HCT116 (cell line): Measurements from ENCODE around the gene GPX3. TPM values are rescaled to one million over a fixed set of nuclear protein-coding genes. Genes with fewer than 3 reads are reported as not detected.

Experiments
- ATAC-seq: fragments of 200-7000 bp; cut with Tn5 transposase; 2 replicates; pipeline ENCODE4 v1.9.1; 2020; ENCODE audit warnings: mild to moderate bottlenecking, moderate library complexity
- BruUV-seq: library from RNA; stranded (reverse); fragments of 400-500 nt; replicated peaks from 2 replicates; lab custom pipeline; 2021; lab: Mats Ljungman, UMichigan
- CTCF ChIA-PET: fragments of 300-600 bp; sonication (Branson Sonifier 250); formaldehyde crosslinking; loops from one replicate; lab custom pipeline; 2021; ENCODE audit warnings: antibody characterized with exemption; lab: Charles Lee
- POLR2A ChIA-PET: fragments of 300-600, 350-600 bp; sonication (Branson Sonifier 250); formaldehyde crosslinking; loops from one replicate; lab custom pipeline; 2021; ENCODE audit warnings: antibody characterized with exemption; lab: Charles Lee
- RAD21 ChIA-PET, 2 experiments: fragments of 300-600 bp; sonication (Branson Sonifier 250); formaldehyde crosslinking; loops; one replicate each; lab custom pipeline; 2023; ENCODE audit warnings: low total read pairs in 2 of 2; ENCODE audit not compliant: uncharacterized antibody in 2 of 2, unreplicated experiment in 2 of 2, low non-redundant PET in 1 of 2; lab: Charles Lee
- DNase-seq: peaks from one replicate; pipeline ENCODE4 v3.0.0-alpha.2; 2010; ENCODE audit warnings: low read depth, low spot score
- H2AFZ ChIP-seq: fragments of 200-600 bp; shearing (Covaris generic), sonication (generic); 2 replicates; pipeline ENCODE4 v1.6.1; 2017; ENCODE audit warnings: low read depth, mixed run types, mixed read lengths, antibody characterized with exemption, low read length; ENCODE audit not compliant: poor library complexity, severe bottlenecking
- H3K27ac ChIP-seq: 2 replicates; pipeline ENCODE4 v1.5.1; 2012; ENCODE audit warnings: low read depth, low read length
- H3K27me3 ChIP-seq: fragments of 200-600 bp; sonication (generic); 2 replicates; pipeline ENCODE4 v1.6.1; 2016; ENCODE audit warnings: mixed run types, low read length, mixed read lengths; ENCODE audit not compliant: insufficient read depth
- H3K36me3 ChIP-seq, 2 experiments: fragments of 200-500 bp in 1 of 2; fragments of 200-600 bp in 1 of 2; sonication (Bioruptor generic) in 1 of 2; sonication (generic) in 1 of 2; 2 replicates each; pipeline versions ENCODE4 v1.5.1 to v1.6.1; 2014 to 2016; ENCODE audit warnings: low read length in 2 of 2, inconsistent platforms in 1 of 2, mixed read lengths in 1 of 2, mixed run types in 1 of 2; ENCODE audit not compliant: insufficient read depth in 2 of 2, control insufficient read depth in 1 of 2
- H3K4me1 ChIP-seq, 2 experiments: fragments of 200-600 bp in 1 of 2; sonication (generic) in 1 of 2; 2 replicates each; pipeline versions ENCODE4 v1.5.1 to v1.6.1; 2012 to 2017; ENCODE audit warnings: low read length in 2 of 2, inconsistent platforms in 1 of 2, mild to moderate bottlenecking in 1 of 2, mixed read lengths in 1 of 2, mixed run types in 1 of 2, moderate library complexity in 1 of 2; ENCODE audit not compliant: insufficient read depth in 2 of 2, control insufficient read depth in 1 of 2
- H3K4me2 ChIP-seq: fragments of 200-600 bp; sonication (generic); 2 replicates; pipeline ENCODE4 v1.6.1; 2017; ENCODE audit warnings: mixed run types, low read length, mixed read lengths
- H3K4me3 ChIP-seq, 2 experiments: fragments of 200-600 bp in 1 of 2; sonication (generic) in 1 of 2; replicated peaks in 1 of 2; 2 replicates each; pipeline ENCODE4 v1.5.1; 2011 to 2016; ENCODE audit warnings: low read length in 2 of 2, control low read depth in 1 of 2, low read depth in 1 of 2, mild to moderate bottlenecking in 1 of 2, mixed read lengths in 1 of 2, mixed run types in 1 of 2
- H3K79me2 ChIP-seq: fragments of 200-600 bp; sonication (generic); 2 replicates; pipeline ENCODE4 v1.6.1; 2017; ENCODE audit warnings: mild to moderate bottlenecking, mixed run types, low read length, moderate library complexity, mixed read lengths; ENCODE audit not compliant: insufficient read depth
- H3K9ac ChIP-seq: fragments of 200-600 bp; sonication (generic); 2 replicates; pipeline ENCODE4 v1.6.1; 2016; ENCODE audit warnings: low read length, mixed read lengths
- H3K9me2 ChIP-seq: fragments of 200-600 bp; sonication (generic), shearing (Covaris generic); 2 replicates; pipeline ENCODE4 v1.6.1; 2017; ENCODE audit warnings: mixed run types, mild to moderate bottlenecking, moderate library complexity; ENCODE audit not compliant: insufficient read depth
- H3K9me3 ChIP-seq, 2 experiments: fragments of 200-500 bp in 1 of 2; fragments of 200-600 bp in 1 of 2; sonication (Bioruptor generic) in 1 of 2; sonication (generic) in 1 of 2; 2 replicates each; pipeline ENCODE4 v1.6.1; 2014 to 2017; ENCODE audit warnings: low read length in 2 of 2, mixed read lengths in 2 of 2, inconsistent platforms in 1 of 2, low read depth in 1 of 2, mild to moderate bottlenecking in 1 of 2, mixed run types in 1 of 2, moderate library complexity in 1 of 2; ENCODE audit not compliant: control insufficient read depth in 1 of 2, insufficient read depth in 1 of 2
- H4K20me1 ChIP-seq: fragments of 200-600 bp; sonication (generic), shearing (Covaris generic); 2 replicates; pipeline ENCODE4 v1.6.1; 2017; ENCODE audit warnings: mixed run types, mild to moderate bottlenecking, moderate library complexity; ENCODE audit not compliant: insufficient read depth
- CBX3 ChIP-seq: IDR thresholded peaks from 2 replicates; pipeline ENCODE4 v1.6.1; 2012; ENCODE audit warnings: low read depth
- CTCF ChIP-seq, 3 experiments: fragments of 200-600 bp in 1 of 3; sonication (generic) in 1 of 3; IDR thresholded peaks in 2 of 3; conservative IDR thresholded peaks in 1 of 3; 2 replicates each; pipeline ENCODE4 v1.5.1; 2012 to 2017; ENCODE audit warnings: low read depth in 2 of 3, low read length in 2 of 3, antibody characterized with exemption in 1 of 3, borderline replicate concordance in 1 of 3, control low read depth in 1 of 3, mild to moderate bottlenecking in 1 of 3, mixed read lengths in 1 of 3, mixed run types in 1 of 3, moderate library complexity in 1 of 3; ENCODE audit not compliant: insufficient read depth in 1 of 3
- ELF1 ChIP-seq: IDR thresholded peaks from 2 replicates; pipeline ENCODE4 v1.6.1; 2012; ENCODE audit warnings: low read depth, borderline replicate concordance
- EZH2 ChIP-seq: fragments of 200-600 bp; sonication (generic); IDR thresholded peaks from 2 replicates; pipeline ENCODE4 v1.6.1; 2017; ENCODE audit warnings: antibody characterized with exemption, mixed run types
- EZH2phosphoT487 ChIP-seq: fragments of 200-600 bp; IDR thresholded peaks from 2 replicates; pipeline ENCODE4 v1.6.1; 2018; ENCODE audit warnings: antibody characterized with exemption, borderline replicate concordance
- POLR2A ChIP-seq: IDR thresholded peaks from 2 replicates; pipeline ENCODE4 v1.7.0; 2011; ENCODE audit warnings: borderline replicate concordance; ENCODE audit not compliant: insufficient read depth, insufficient read length; ENCODE audit errors: extremely low read depth
- POLR2AphosphoS5 ChIP-seq: IDR thresholded peaks from 2 replicates; pipeline ENCODE4 v1.6.1; 2011; ENCODE audit warnings: mild to moderate bottlenecking, low read depth, low read length, moderate library complexity
- SRF ChIP-seq: IDR thresholded peaks from 2 replicates; pipeline ENCODE4 v1.6.1; 2012; ENCODE audit warnings: low read depth
- ZBTB33 ChIP-seq: IDR thresholded peaks from 2 replicates; pipeline ENCODE4 v1.6.1; 2011; ENCODE audit warnings: mild to moderate bottlenecking, low read length, moderate library complexity; ENCODE audit not compliant: insufficient replicate concordance; ENCODE audit errors: extremely low read depth
- intact Hi-C: fragments of 100-400 bp; cut with micrococcal nuclease; formaldehyde crosslinking; loops from 2 replicates; pipeline ENCODE4 v1.10.0; 2022
- total RNA-seq: library from RNA; stranded (reverse); gene quantifications from one replicate; pipeline ENCODE4 v1.2.1, GENCODE V29; 2021; ENCODE audit not compliant: unreplicated experiment

The GPX3 gene
- total RNA-seq, 1 experiment from 2014 or later: 0.96 TPM

- Histone ChIP-seq H3K79me2 (peaks cover 45% of the 10 kb centered on the region), H3K36me3 (no peaks in the 10 kb centered on the region), H3K27me3 (no peaks in the 10 kb centered on the region), H3K4me2 (no peak overlapping the region), H3K9ac (no peak overlapping the region), H3K4me3 (no peak overlapping the region), H3K9me2 (no peaks in the 10 kb centered on the region), H3K4me1 (peaks cover 31 to 70% of the 10 kb centered on the region in 2 experiments), H2AFZ (no peak overlapping the region), H4K20me1 (no peaks in the 10 kb centered on the region), H3K9me3 (no peaks in the 10 kb centered on the region), H3K27ac (no peak overlapping the region)
- intact Hi-C loops: no loop called here
- DNase-seq (no peak), ATAC-seq (no peak)
- TF ChIP-seq POLR2AphosphoS5 (no peak), ZBTB33 (no peak), EZH2phosphoT487 (no peak), CTCF (IDR thresholded peaks at IDR 0.05 in 2 of 3, conservative IDR thresholded peaks at IDR 0.05 in 1 of 3; ENCODE audit: borderline replicate concordance in 1 of 3, insufficient read depth in 1 of 3, low read depth in 2 of 3, low read length in 2 of 3) (no peak), EZH2 (no peak), ELF1 (no peak), POLR2A (no peak), SRF (no peak), CBX3 (no peak)
- BruUV-seq: no TSS peak
- ChIA-PET RAD21 (no interaction called here), CTCF (no interaction called here), POLR2A (no interaction called here)
These were observed 57.0 kb downstream of the GPX3 start for GRCh38 chr5:151077419-151077818.
